Breast epithelium (tissue), 4 donors: Measurements from ENCODE around the gene PIH1D1. TPM values are rescaled to one million over a fixed set of nuclear protein-coding genes. Genes with fewer than 3 reads are reported as not detected.

ENCODE experiments used
- DNase-seq, 2 donors: peaks; one replicate each; pipeline ENCODE4 v3.0.0-alpha.2; 2019; ENCODE audit warnings: low spot score in 2 of 2
- H3K27ac ChIP-seq, 2 donors: fragments of 200-600 bp; sonication (generic) in 1 of 2; one replicate each; pipeline ENCODE4 v1.5.1; 2016 to 2019; ENCODE audit warnings: mild to moderate bottlenecking in 1 of 2
- H3K27me3 ChIP-seq, 2 donors: fragments of 200-600 bp; sonication (generic) in 1 of 2; one replicate each; pipeline versions ENCODE4 v1.5.1 to v1.6.0; 2017 to 2019; ENCODE audit warnings: control low read depth in 1 of 2, mild to moderate bottlenecking in 1 of 2
- H3K36me3 ChIP-seq: fragments of 200-600 bp; one replicate; pipeline ENCODE4 v1.5.1; 2019
- H3K4me1 ChIP-seq, 2 donors: fragments of 200-600 bp; sonication (generic); one replicate each; pipeline ENCODE4 v1.5.1; 2016 to 2019; ENCODE audit warnings: control low read depth in 1 of 2
- H3K4me3 ChIP-seq, 3 donors: fragments of 200-600 bp; sonication (generic); 1 replicate in 2 of 3; 2 replicates in 1 of 3; pipeline ENCODE4 v1.5.1; 2016 to 2019; ENCODE audit warnings: mild to moderate bottlenecking in 3 of 3, moderate library complexity in 2 of 3
- H3K9me3 ChIP-seq, 2 donors: fragments of 200-600 bp; sonication (generic) in 1 of 2; one replicate each; pipeline ENCODE4 v1.5.1; 2016 to 2019; ENCODE audit warnings: control low read depth in 1 of 2
- POLR2A ChIP-seq: fragments of 450-650 bp; IDR thresholded peaks from one replicate; pipeline ENCODE4 v1.6.1; 2016; ENCODE audit warnings: antibody characterized with exemption, mild to moderate bottlenecking, moderate library complexity
- POLR2AphosphoS5 ChIP-seq, 3 donors: sonication (generic); formaldehyde crosslinking; IDR thresholded peaks; one replicate each; pipeline ENCODE4 v1.6.1; 2017; ENCODE audit warnings: antibody characterized with exemption in 3 of 3
- intact Hi-C: fragments of 100-400 bp; cut with DNase I; formaldehyde crosslinking; loops from one replicate; pipeline ENCODE4 v1.15.1; 2023; ENCODE audit warnings: low total_unique reads
- total RNA-seq, 3 donors: library from RNA; depleted of rRNA; stranded (reverse); fragments of >200 nt; gene quantifications; one replicate each; pipeline ENCODE4 v1.1.0, GENCODE V29; 2016
- TF ChIP-seq, protein P1 (sequence below), 3 donors: fragments of 450-650 bp; IDR thresholded peaks; one replicate each; pipeline ENCODE4 v1.5.1; 2016 to 2017; ENCODE audit warnings: antibody characterized with exemption in 3 of 3, mild to moderate bottlenecking in 3 of 3, moderate library complexity in 3 of 3

The PIH1D1 gene
- total RNA-seq, 3 donors from 2014 or later = 94.4 to 121 (median 106) TPM

DNA sequence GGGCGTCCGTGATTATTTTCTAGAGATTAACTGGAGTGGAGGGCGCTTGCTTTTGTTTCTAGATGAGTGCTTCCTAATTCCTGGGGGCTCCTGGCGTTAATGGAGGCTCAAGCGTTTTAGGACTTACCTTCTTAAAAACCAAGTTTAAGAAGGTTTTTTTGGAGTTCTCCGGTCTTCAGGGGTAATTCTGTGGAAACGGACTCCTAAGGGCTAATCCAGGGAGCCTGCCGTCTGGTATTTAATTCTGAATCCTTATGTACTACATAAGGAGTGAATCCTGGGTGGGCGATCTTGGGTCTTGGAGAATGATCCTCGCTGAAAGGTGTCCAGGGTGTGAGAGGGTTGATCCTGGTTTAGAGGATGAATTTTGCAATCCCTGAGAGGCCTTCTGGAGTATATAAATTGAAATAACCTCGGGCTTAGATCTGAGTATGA lies 45.0 kb upstream of the PIH1D1 start:
- TF ChIP-seq, protein P1, sequence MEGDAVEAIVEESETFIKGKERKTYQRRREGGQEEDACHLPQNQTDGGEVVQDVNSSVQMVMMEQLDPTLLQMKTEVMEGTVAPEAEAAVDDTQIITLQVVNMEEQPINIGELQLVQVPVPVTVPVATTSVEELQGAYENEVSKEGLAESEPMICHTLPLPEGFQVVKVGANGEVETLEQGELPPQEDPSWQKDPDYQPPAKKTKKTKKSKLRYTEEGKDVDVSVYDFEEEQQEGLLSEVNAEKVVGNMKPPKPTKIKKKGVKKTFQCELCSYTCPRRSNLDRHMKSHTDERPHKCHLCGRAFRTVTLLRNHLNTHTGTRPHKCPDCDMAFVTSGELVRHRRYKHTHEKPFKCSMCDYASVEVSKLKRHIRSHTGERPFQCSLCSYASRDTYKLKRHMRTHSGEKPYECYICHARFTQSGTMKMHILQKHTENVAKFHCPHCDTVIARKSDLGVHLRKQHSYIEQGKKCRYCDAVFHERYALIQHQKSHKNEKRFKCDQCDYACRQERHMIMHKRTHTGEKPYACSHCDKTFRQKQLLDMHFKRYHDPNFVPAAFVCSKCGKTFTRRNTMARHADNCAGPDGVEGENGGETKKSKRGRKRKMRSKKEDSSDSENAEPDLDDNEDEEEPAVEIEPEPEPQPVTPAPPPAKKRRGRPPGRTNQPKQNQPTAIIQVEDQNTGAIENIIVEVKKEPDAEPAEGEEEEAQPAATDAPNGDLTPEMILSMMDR (IDR thresholded peaks at IDR 0.05) = no peak
- TF ChIP-seq POLR2A = peak; percentile 3
- Histone ChIP-seq H3K4me1 (peaks cover 3 to 14% of the 10 kb centered on the region in 2 donors), H3K36me3 (no peaks in the 10 kb centered on the region), H3K27me3 (no peaks in the 10 kb centered on the region), H3K27ac (peak overlapping the region; percentile 95 to 97), H3K9me3 (no peaks in the 10 kb centered on the region), H3K4me3 (peak overlapping the region; percentile 57 to 73 (median 66))
- no peak for DNase-seq
- intact Hi-C loops = loop anchor here (10.0 kb wide), 1 partner anchor 168 kb away; the partner anchor contains the start of genes BCL2L12 and IRF3

DNA sequence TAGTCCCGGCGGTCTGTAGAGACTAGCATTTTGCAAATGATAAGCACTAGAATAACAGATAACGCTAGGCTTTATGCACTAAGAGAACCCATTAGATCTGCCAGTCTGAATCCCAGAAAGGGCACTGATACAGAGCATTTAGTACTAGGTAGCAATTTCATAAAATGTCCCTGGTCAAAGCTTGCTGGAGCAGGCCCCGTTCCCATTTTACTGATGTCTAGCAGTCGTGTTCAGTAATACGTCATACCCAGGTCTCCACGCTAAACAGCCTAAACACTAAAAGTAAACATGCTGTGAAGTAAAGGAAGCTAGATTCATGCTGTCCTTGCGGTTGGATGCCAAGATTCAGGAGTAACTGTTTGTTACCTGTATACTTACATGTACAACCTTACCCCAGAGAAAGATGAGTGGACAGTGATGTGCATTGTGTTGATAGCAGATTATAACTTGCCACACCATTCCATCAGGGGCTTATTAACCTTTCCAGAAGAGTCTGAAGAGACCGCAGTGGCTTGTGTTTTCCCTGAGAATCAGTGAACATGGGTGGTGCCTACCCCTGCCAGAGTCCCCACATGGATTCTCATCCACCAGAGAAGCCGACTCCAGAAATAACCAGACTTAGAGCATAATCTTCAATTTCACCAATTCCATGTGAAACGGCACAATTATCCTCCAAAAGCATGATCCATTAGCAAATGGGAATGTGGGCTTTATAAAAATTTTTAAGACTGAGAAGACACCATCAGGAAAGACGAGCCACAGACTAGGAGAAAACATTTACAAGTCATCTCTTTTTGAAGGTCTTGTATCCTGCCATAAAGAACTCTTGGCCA lies 41.2 kb upstream of the PIH1D1 start:
- H3K4me3 ChIP-seq = no peak overlapping the region
- intact Hi-C loops = loop anchor here (10.0 kb wide), 1 partner anchor 172 kb away; the partner anchor contains the start of genes BCL2L12 and IRF3
- TF ChIP-seq POLR2AphosphoS5 (IDR thresholded peaks at IDR 0.05) = peak in 1 of 3 donors; percentile 38
- TF ChIP-seq, protein P1 (IDR thresholded peaks at IDR 0.05) = no peak
- DNase-seq = no peak
- peaks cover 3 to 17% of the 10 kb centered on the region in 2 donors for H3K4me1 ChIP-seq
- H3K36me3 ChIP-seq = peaks cover 14% of the 10 kb centered on the region
- no peak overlapping the region for H3K27ac ChIP-seq
- H3K9me3 ChIP-seq = no peaks in the 10 kb centered on the region
- no peaks in the 10 kb centered on the region for H3K27me3 ChIP-seq

DNA sequence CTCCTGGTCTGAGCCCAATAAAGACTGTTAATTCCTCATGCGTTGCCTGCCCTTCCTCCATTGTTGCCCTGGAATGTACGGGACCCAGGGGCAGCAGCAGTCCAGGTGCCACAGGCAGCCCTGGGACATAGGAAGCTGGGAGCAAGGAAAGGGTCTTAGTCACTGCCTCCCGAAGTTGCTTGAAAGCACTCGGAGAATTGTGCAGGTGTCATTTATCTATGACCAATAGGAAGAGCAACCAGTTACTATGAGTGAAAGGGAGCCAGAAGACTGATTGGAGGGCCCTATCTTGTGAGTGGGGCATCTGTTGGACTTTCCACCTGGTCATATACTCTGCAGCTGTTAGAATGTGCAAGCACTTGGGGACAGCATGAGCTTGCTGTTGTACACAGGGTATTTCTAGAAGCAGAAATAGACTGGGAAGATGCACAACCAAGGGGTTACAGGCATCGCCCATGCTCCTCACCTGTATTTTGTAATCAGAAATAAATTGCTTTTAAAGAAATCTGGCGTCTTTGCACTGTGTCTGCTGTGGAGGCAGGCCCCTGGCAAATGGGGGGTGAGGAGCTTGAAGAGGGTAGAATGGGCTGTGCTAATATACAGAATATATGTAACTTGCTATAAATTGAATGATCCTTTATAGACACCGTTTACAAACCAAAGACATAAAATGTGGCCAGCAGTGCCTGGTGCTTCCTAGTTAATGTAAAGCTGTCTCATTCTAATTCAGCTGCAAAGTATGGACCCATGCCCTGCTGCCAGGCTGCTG lies 40.4 kb upstream of the PIH1D1 start:
- peaks cover 0 to 12% of the 10 kb centered on the region in 2 donors for H3K4me1 ChIP-seq
- DNase-seq = no peak
- TF ChIP-seq POLR2A = no peak
- TF ChIP-seq, protein P1 (IDR thresholded peaks at IDR 0.05) = no peak
- no peak for TF ChIP-seq POLR2AphosphoS5 (IDR thresholded peaks at IDR 0.05)
- no peaks in the 10 kb centered on the region for H3K27me3 ChIP-seq
- H3K4me3 ChIP-seq = no peak overlapping the region
- intact Hi-C loops = loop anchor here (1.0 to 10.0 kb wide), 2 partner anchors 18 to 173 kb away; partner anchors contain the start of genes BCL2L12 and IRF3
- H3K27ac ChIP-seq = no peak overlapping the region
- no peaks in the 10 kb centered on the region for H3K9me3 ChIP-seq
- H3K36me3 ChIP-seq = peaks cover 14% of the 10 kb centered on the region

DNA sequence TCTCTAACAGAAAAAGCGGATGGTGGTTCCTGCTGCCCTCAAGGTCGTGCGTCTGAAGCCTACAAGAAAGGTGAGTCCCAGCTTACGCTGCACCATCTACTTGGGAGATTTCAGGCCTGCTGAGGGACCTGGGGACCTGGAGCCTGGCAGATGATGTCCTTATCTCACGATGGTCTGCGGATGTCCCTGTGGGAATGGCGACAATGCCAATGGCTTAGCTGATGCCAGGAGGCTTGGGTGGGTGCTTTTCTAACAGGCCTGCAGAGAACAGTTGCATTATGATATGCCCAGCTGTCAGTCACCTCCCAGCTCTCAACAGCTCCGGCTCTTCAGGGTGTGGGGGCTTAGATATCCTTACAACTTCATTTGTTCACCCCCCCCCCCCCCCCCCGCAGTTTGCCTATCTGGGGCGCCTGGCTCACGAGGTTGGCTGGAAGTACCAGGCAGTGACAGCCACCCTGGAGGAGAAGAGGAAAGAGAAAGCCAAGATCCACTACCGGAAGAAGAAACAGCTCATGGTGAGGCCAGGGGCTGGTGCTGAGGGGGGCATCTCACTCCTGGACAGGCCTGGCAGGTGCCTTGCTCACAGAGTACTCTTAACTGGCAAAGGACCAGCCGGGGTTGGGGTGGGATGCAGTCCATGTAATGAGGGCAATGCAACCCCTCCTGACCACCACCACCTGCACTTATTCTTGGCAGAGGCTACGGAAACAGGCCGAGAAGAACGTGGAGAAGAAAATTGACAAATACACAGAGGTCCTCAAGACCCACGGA lies 39.6 kb upstream of the PIH1D1 start:
- Histone ChIP-seq H3K9me3 (no peaks in the 10 kb centered on the region), H3K4me1 (peaks cover 0 to 12% of the 10 kb centered on the region in 2 donors), H3K27me3 (no peaks in the 10 kb centered on the region), H3K27ac (peak overlapping the region; percentile 90 to 94), H3K4me3 (no peak overlapping the region), H3K36me3 (peaks cover 14% of the 10 kb centered on the region)
- TF ChIP-seq POLR2AphosphoS5 (IDR thresholded peaks at IDR 0.05) = no peak
- TF ChIP-seq POLR2A = no peak
- TF ChIP-seq, protein P1 (IDR thresholded peaks at IDR 0.05) = no peak
- no peak for DNase-seq
- intact Hi-C loops = loop anchor here (1.0 to 10.0 kb wide), 2 partner anchors 19 to 174 kb away; partner anchors contain the start of genes BCL2L12 and IRF3
